Measurements from ENCODE around the gene OR5C1.

Gene OR5C1

GRCh38 chr9:122788831-122789230 lies at the start of gene OR5C1:
Gene OR5C1, plus strand, starts transcription at chr9:122788933. Its CDS starts 0 bp downstream, at chr9:122788933.
- no peaks in the 10 kb centered on the region for H3K9me3 ChIP-seq (ENCODE audit: control insufficient read depth, insufficient read depth, low read length)
- H3K27me3 ChIP-seq (ENCODE audit: control insufficient read depth, low read length): no peaks in the 10 kb centered on the region
- no peak within 1 kb of the TSS for H3K4me3 ChIP-seq (ENCODE audit: low read length)

GRCh38 chr9:122742003-122742402 lies 46.7 kb upstream of the OR5C1 start, which contains the start of gene OR1L6:
Gene OR1L6, plus strand, starts transcription at chr9:122742303. Its CDS starts 7,545 bp downstream, at chr9:122749848.
- Histone ChIP-seq H3K36me3 (ENCODE audit: control insufficient read depth, low read length) (no peaks in the 10 kb centered on the region), H3K4me3 (ENCODE audit: low read length) (no peak within 1 kb of the TSS), H3K4me1 (ENCODE audit: control insufficient read depth, low read length) (no peaks in the 10 kb centered on the region), H3K9me2 (replicated peaks; ENCODE audit: control insufficient read depth, low read length) (no peaks in the 10 kb centered on the region), H3K9me3 (ENCODE audit: control insufficient read depth, insufficient read depth, low read length) (no peaks in the 10 kb centered on the region), H4K20me1 (ENCODE audit: control insufficient read depth, insufficient read depth, low read depth, low read length) (no peaks in the 10 kb centered on the region), H3K79me2 (ENCODE audit: control insufficient read depth, low read length) (no peaks in the 10 kb centered on the region), H3K4me2 (ENCODE audit: low read length) (no peak within 1 kb of the TSS), H3K27me3 (ENCODE audit: control insufficient read depth, low read length) (peaks cover 11% of the 10 kb centered on the region), H3K27ac (ENCODE audit: low read depth, low read length) (no peak within 1 kb of the TSS), H3F3A (ENCODE audit: control insufficient read depth, insufficient read depth) (no peaks in the 10 kb centered on the region)
- TF ChIP-seq CTCF (IDR thresholded peaks at IDR 0.05; ENCODE audit: low read depth, low read length, poor library complexity, severe bottlenecking) (no peak), EZH2phosphoT487 (IDR thresholded peaks at IDR 0.05; ENCODE audit: borderline replicate concordance, low read length) (no peak)

More at GRCh38 chr9:122788831-122789230, at the start of gene OR5C1:
- TF ChIP-seq CTCF (IDR thresholded peaks at IDR 0.05; ENCODE audit: low read depth, low read length, poor library complexity, severe bottlenecking): no peak
- TF ChIP-seq EZH2phosphoT487 (IDR thresholded peaks at IDR 0.05; ENCODE audit: borderline replicate concordance, low read length): no peak
- Histone ChIP-seq H3K4me2 (ENCODE audit: low read length) (no peak within 1 kb of the TSS), H3F3A (ENCODE audit: control insufficient read depth, insufficient read depth) (no peaks in the 10 kb centered on the region), H3K36me3 (ENCODE audit: control insufficient read depth, low read length) (no peaks in the 10 kb centered on the region), H3K4me1 (ENCODE audit: control insufficient read depth, low read length) (no peaks in the 10 kb centered on the region), H3K27ac (ENCODE audit: low read depth, low read length) (no peak within 1 kb of the TSS), H3K79me2 (ENCODE audit: control insufficient read depth, low read length) (no peaks in the 10 kb centered on the region), H4K20me1 (ENCODE audit: control insufficient read depth, insufficient read depth, low read depth, low read length) (no peaks in the 10 kb centered on the region), H3K9me2 (replicated peaks; ENCODE audit: control insufficient read depth, low read length) (no peaks in the 10 kb centered on the region)

- Histone ChIP-seq H3K4me3 (ENCODE audit: low read length) (no peak overlapping the region), H3K9me2 (replicated peaks; ENCODE audit: control insufficient read depth, low read length) (no peaks in the 10 kb centered on the region), H3K4me1 (ENCODE audit: control insufficient read depth, low read length) (no peaks in the 10 kb centered on the region), H3K79me2 (ENCODE audit: control insufficient read depth, low read length) (no peaks in the 10 kb centered on the region), H3K27me3 (ENCODE audit: control insufficient read depth, low read length) (no peaks in the 10 kb centered on the region; the same call in 1 of the 2 replicates), H3K27ac (ENCODE audit: low read depth, low read length) (no peak overlapping the region), H4K20me1 (ENCODE audit: control insufficient read depth, insufficient read depth, low read depth, low read length) (no peaks in the 10 kb centered on the region), H3K4me2 (ENCODE audit: low read length) (no peak overlapping the region), H3K36me3 (ENCODE audit: control insufficient read depth, low read length) (no peaks in the 10 kb centered on the region), H3K9me3 (ENCODE audit: control insufficient read depth, insufficient read depth, low read length) (peaks cover 4% of the 10 kb centered on the region; the same call in 1 of the 2 replicates), H3F3A (ENCODE audit: control insufficient read depth, insufficient read depth) (no peaks in the 10 kb centered on the region)
- TF ChIP-seq CTCF (IDR thresholded peaks at IDR 0.05; ENCODE audit: low read depth, low read length, poor library complexity, severe bottlenecking): no peak
- no peak for TF ChIP-seq EZH2phosphoT487 (IDR thresholded peaks at IDR 0.05; ENCODE audit: borderline replicate concordance, low read length)
Observed at GRCh38 chr9:122754825-122755224, 33.9 kb upstream of the OR5C1 start.

Measured in DOHH2 (cell line).